ENCODE results near the gene GDI1. TPM values are rescaled to one million over a fixed set of nuclear protein-coding genes. Genes with fewer than 3 reads are reported as not detected.
A peak's percentile ranks its signal among the peaks of the same experiment; 100 is the strongest.

GDI1 gene
- total and polyA plus RNA-seq, 9 of the 15 experiments (the other 6 are each of a cell fraction or from before 2014, with no cell fraction given), result 0.97 to 82.6 (median 37.5) TPM

GRCh38 chrX:154398668-154399526 lies 38.1 kb upstream of the GDI1 start (continued):
- TF ChIP-seq SIN3A (IDR thresholded peaks at IDR 0.05; ENCODE audit: borderline replicate concordance in 2 of 2, control insufficient read depth in 1 of 2, low read depth in 2 of 2, low read length in 2 of 2), result peak in 1 of 2 experiments; percentile 2; a peak in 1 of 4 replicates
- TF ChIP-seq ZNF584 (CRISPR knock-in tag; IDR thresholded peaks at IDR 0.05; ENCODE audit: low read depth), result no peak
- 0 out of 2 replicates have a peak, but pooled peaks have one; percentile 36 for TF ChIP-seq ZBTB9 (CRISPR knock-in tag; IDR thresholded peaks at IDR 0.05)
- peak; percentile 81 for TF ChIP-seq GMEB1 (CRISPR knock-in tag; IDR thresholded peaks at IDR 0.05)
- no peak for TF ChIP-seq FOXM1 (IDR thresholded peaks at IDR 0.05; ENCODE audit: low read depth)
- no peak for TF ChIP-seq FOXM1 (CRISPR knock-in tag; IDR thresholded peaks at IDR 0.05; ENCODE audit: low read depth)
- no peak for TF ChIP-seq ZFPM2 (CRISPR knock-in tag; IDR thresholded peaks at IDR 0.05)
- no peak for TF ChIP-seq TBP (optimal IDR thresholded peaks at IDR 0.05; ENCODE audit: low read depth, low read length)
- no peak for TF ChIP-seq SETDB1 (IDR thresholded peaks at IDR 0.05; ENCODE audit: low read length)
- no peak for TF ChIP-seq ZNF280A (IDR thresholded peaks at IDR 0.05; ENCODE audit: low read depth, partially characterized antibody)
- no peak for TF ChIP-seq ZNF23 (CRISPR knock-in tag; IDR thresholded peaks at IDR 0.05)
- TF ChIP-seq ZNF140 (CRISPR knock-in tag; IDR thresholded peaks at IDR 0.05), result no peak
- no peak for TF ChIP-seq ZNF79 (CRISPR knock-in tag; IDR thresholded peaks at IDR 0.05; ENCODE audit: low read depth)
- TF ChIP-seq NR4A1 (CRISPR knock-in tag; IDR thresholded peaks at IDR 0.05), result no peak
- no peak for TF ChIP-seq NR4A1 (tag; IDR thresholded peaks at IDR 0.05)
- TF ChIP-seq ATF2 (CRISPR knock-in tag; IDR thresholded peaks at IDR 0.05), result no peak
- no peak; the same call in 1 of the 2 replicates for TF ChIP-seq ETS1 (conservative IDR thresholded peaks at IDR 0.05; ENCODE audit: control insufficient read depth, low read depth, low read length)
- no peak for TF ChIP-seq NFXL1 (CRISPR knock-in tag; IDR thresholded peaks at IDR 0.05)
- no peak; the same call in 1 of the 2 replicates for TF ChIP-seq RFX7 (CRISPR knock-in tag; IDR thresholded peaks at IDR 0.05)
